Smooth muscle cell (in vitro differentiated cells): Measurements from ENCODE around the gene CTIF. TPM values are rescaled to one million over a fixed set of nuclear protein-coding genes. Genes with fewer than 3 reads are reported as not detected.

ENCODE experiments used
- DNase-seq: peaks from one replicate; lab custom pipeline; 2025; ENCODE audit not compliant: unreplicated experiment; lab: John Stamatoyannopoulos, UW
- H2AFZ ChIP-seq: fragments of 200-600 bp; sonication (generic); 2 replicates; pipeline ENCODE4 v1.6.0; 2016; ENCODE audit warnings: antibody characterized with exemption, low read depth, mild to moderate bottlenecking
- H3F3A ChIP-seq: fragments of 200-600 bp; sonication (generic); 2 replicates; pipeline ENCODE4 v1.6.0; 2017; ENCODE audit warnings: antibody characterized with exemption, low read depth
- H3K27ac ChIP-seq: fragments of 200-600 bp; sonication (generic); 2 replicates; pipeline ENCODE4 v1.5.1; 2016; ENCODE audit warnings: low read depth, mild to moderate bottlenecking
- H3K27me3 ChIP-seq: fragments of 200-600 bp; sonication (generic); 2 replicates; pipeline ENCODE4 v1.6.1; 2016; ENCODE audit warnings: low read depth, mild to moderate bottlenecking
- H3K36me3 ChIP-seq: fragments of 200-600 bp; sonication (generic); 2 replicates; pipeline ENCODE4 v1.5.1; 2016; ENCODE audit warnings: low read depth
- H3K4me1 ChIP-seq: fragments of 200-600 bp; sonication (generic); 2 replicates; pipeline ENCODE4 v1.5.1; 2016; ENCODE audit warnings: low read depth
- H3K4me2 ChIP-seq: fragments of 200-600 bp; sonication (generic); 2 replicates; pipeline ENCODE4 v1.6.0; 2016; ENCODE audit warnings: mild to moderate bottlenecking
- H3K4me3 ChIP-seq: fragments of 200-600 bp; sonication (generic); 2 replicates; pipeline ENCODE4 v1.5.1; 2016; ENCODE audit warnings: mild to moderate bottlenecking
- H3K79me2 ChIP-seq: fragments of 200-600 bp; sonication (generic); 2 replicates; pipeline ENCODE4 v1.6.0; 2016; ENCODE audit warnings: low read depth, mild to moderate bottlenecking
- H3K9ac ChIP-seq: fragments of 200-600 bp; sonication (generic); 2 replicates; pipeline ENCODE4 v1.6.0; 2016; ENCODE audit warnings: low read depth
- H3K9me3 ChIP-seq: fragments of 200-600 bp; sonication (generic); replicated peaks from 2 replicates; pipeline ENCODE4 v1.5.1; 2016; ENCODE audit warnings: low read depth
- H4K20me1 ChIP-seq: fragments of 200-600 bp; sonication (generic); 2 replicates; pipeline ENCODE4 v1.6.0; 2016; ENCODE audit warnings: low read depth
- WGBS: methylation state at CpG from one replicate; pipeline ENCODE4 v1.1.7; 2016; ENCODE audit warnings: low lambda C conversion rate; 5-methylcytosine and 5-hydroxymethylcytosine counted together
- polyA plus RNA-seq: library from polyadenylated mRNA; unstranded; fragments of >200 nt; fragmentation: Nextera tagmentation; extraction: Ambion mirVana; gene quantifications from 2 replicates; pipeline ENCODE4 v1.2.1, GENCODE V29; 2016
- total RNA-seq: library from RNA; depleted of rRNA; stranded (reverse); fragments of >200 nt; gene quantifications from 2 replicates; pipeline ENCODE4 v1.2.3, GENCODE V29; 2014
- TF ChIP-seq, protein P1 (sequence below): fragments of 200-600 bp; sonication (generic); IDR thresholded peaks from 2 replicates; pipeline ENCODE4 v1.5.1; 2017; ENCODE audit warnings: borderline replicate concordance, mild to moderate bottlenecking, antibody characterized with exemption; ENCODE audit not compliant: insufficient read depth, poor library complexity, severe bottlenecking

The CTIF gene
- total and polyA plus RNA-seq, 2 experiments from 2014 or later = 22.2 to 25.3 TPM

DNA sequence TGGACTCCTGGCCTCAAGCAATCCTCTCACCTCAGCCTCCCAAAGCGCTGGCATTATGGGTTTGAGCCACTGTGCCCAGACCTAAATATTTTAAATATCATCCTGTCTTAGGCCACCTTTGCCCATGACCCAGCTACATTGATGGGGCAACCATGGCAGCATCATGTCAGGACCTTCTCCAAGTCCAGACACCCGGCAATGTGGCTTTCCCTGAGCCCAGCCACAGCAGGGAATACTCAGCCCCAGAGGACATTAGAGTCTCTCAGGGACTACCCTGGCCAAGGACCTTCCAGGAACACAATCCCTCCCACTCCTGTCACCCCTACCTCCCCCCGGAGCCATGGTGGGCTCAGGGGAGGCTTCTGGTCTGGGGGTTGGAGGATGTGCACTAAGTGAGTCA is 339.1 kb downstream of the CTIF start:
- Histone ChIP-seq H3K9me3 (no peaks in the 10 kb centered on the region), H3K9ac (peak overlapping the region; percentile 56), H3K79me2 (peaks cover 48% of the 10 kb centered on the region), H2AFZ (no peak overlapping the region), H3K36me3 (no peaks in the 10 kb centered on the region), H3F3A (peaks cover 44% of the 10 kb centered on the region), H3K4me2 (peak overlapping the region; percentile 48), H4K20me1 (no peaks in the 10 kb centered on the region), H3K4me1 (peaks cover 13% of the 10 kb centered on the region), H3K27ac (peak overlapping the region; percentile 100), H3K27me3 (no peaks in the 10 kb centered on the region), H3K4me3 (no peak overlapping the region)
- 45% methylated on average over 3 of the region's 3 CpGs for WGBS
- TF ChIP-seq, protein P1, sequence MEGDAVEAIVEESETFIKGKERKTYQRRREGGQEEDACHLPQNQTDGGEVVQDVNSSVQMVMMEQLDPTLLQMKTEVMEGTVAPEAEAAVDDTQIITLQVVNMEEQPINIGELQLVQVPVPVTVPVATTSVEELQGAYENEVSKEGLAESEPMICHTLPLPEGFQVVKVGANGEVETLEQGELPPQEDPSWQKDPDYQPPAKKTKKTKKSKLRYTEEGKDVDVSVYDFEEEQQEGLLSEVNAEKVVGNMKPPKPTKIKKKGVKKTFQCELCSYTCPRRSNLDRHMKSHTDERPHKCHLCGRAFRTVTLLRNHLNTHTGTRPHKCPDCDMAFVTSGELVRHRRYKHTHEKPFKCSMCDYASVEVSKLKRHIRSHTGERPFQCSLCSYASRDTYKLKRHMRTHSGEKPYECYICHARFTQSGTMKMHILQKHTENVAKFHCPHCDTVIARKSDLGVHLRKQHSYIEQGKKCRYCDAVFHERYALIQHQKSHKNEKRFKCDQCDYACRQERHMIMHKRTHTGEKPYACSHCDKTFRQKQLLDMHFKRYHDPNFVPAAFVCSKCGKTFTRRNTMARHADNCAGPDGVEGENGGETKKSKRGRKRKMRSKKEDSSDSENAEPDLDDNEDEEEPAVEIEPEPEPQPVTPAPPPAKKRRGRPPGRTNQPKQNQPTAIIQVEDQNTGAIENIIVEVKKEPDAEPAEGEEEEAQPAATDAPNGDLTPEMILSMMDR = no peak
- no peak for DNase-seq

DNA sequence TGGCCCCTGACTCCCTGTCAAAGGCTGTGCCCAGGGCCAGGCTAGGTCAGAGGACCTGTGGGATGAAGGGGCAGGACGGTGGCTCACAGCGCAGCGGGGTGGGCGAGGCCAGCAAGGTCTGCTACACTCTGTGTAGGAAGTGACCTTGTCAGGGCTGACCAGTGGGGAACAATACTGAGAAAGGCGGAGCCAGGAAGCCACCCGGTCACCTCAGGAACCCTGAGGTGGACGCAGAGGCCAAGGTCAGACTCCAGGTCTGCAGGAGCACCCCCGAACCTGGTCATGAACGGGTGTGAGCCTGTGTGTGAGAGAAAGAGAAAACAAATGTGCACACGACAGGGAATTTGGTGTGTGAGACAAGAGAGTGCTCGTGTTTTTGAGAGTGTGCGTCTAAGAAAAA is 339.6 kb downstream of the CTIF start:
- TF ChIP-seq, protein P1 = no peak
- Histone ChIP-seq H4K20me1 (no peaks in the 10 kb centered on the region), H3K27ac (peak overlapping the region; percentile 100), H3K4me2 (peak overlapping the region; percentile 48), H3K9me3 (no peaks in the 10 kb centered on the region), H3K27me3 (no peaks in the 10 kb centered on the region), H3K36me3 (no peaks in the 10 kb centered on the region), H2AFZ (no peak overlapping the region), H3K79me2 (peaks cover 50% of the 10 kb centered on the region), H3K9ac (peak overlapping the region; percentile 56), H3F3A (peaks cover 40% of the 10 kb centered on the region), H3K4me1 (peaks cover 11% of the 10 kb centered on the region), H3K4me3 (no peak overlapping the region)
- WGBS = 56% methylated on average over 12 of the region's 12 CpGs
- no peak for DNase-seq

DNA sequence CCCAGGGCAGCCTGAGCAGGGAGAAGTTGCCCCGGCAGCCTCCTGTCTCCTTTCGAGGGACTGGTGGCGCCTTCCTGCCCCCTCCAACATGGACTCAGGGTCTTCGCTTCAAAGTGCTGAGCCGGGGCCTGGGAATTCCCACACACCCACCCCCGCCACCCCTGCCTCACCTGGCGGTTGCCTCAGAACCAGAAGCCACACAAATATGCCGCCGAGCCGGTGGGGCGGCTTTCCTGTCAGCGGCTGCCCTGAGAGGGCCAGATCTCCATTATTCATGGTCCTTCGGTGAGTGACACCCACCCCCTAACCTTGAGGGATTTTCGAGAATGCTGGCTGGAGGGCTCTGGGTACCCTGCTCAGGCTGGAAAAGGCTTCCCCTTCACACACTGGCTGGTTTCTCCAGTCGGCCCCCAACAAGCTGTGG is 340.2 kb downstream of the CTIF start:
- Histone ChIP-seq H3K4me1 (peaks cover 11% of the 10 kb centered on the region), H2AFZ (no peak overlapping the region), H3K36me3 (no peaks in the 10 kb centered on the region), H3K79me2 (peaks cover 49% of the 10 kb centered on the region), H3K4me2 (peak overlapping the region; percentile 48), H3F3A (peaks cover 35% of the 10 kb centered on the region), H4K20me1 (no peaks in the 10 kb centered on the region), H3K9me3 (no peaks in the 10 kb centered on the region), H3K27ac (peak overlapping the region; percentile 100), H3K4me3 (no peak overlapping the region), H3K9ac (peak overlapping the region; percentile 56), H3K27me3 (no peaks in the 10 kb centered on the region)
- no peak for DNase-seq
- TF ChIP-seq, protein P1 = no peak
- WGBS = 55% methylated on average over 13 of the region's 15 CpGs

DNA sequence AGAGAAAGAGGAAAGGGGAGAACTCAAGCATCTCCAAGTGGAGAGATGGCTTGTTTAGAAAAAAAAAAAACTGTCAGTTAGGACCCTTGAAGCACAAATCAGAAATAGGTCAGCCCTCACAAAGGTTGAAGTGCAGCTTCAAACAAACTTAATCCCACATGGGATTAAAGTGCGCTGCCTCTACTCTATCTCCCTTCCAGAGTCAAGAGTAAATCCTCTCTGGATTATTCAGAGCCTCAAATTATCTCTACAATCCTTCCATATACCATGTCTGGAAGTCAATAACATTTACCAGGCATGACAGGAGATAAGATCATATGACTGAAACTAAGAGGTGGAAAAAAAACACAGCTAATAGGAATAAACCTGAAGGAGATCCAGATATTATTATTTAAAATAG is 342.1 kb downstream of the CTIF start:
- peak overlapping the region; percentile 100 for H3K27ac ChIP-seq
- TF ChIP-seq, protein P1 = no peak
- no peaks in the 10 kb centered on the region for H3K36me3 ChIP-seq
- peaks cover 28% of the 10 kb centered on the region for H3F3A ChIP-seq
- no peak overlapping the region for H3K9ac ChIP-seq
- no peaks in the 10 kb centered on the region for H3K27me3 ChIP-seq
- no peak for DNase-seq
- 14% methylated on average over 1 of the region's 1 CpG for WGBS
- peaks cover 11% of the 10 kb centered on the region for H3K4me1 ChIP-seq
- no peak overlapping the region for H2AFZ ChIP-seq
- no peak overlapping the region for H3K4me2 ChIP-seq
- no peaks in the 10 kb centered on the region for H4K20me1 ChIP-seq
- H3K79me2 ChIP-seq = peaks cover 40% of the 10 kb centered on the region
- H3K9me3 ChIP-seq = no peaks in the 10 kb centered on the region
- H3K4me3 ChIP-seq = no peak overlapping the region
